CD4-positive, alpha-beta T cell (primary cell): ENCODE data around the gene PCDHGC5. TPM values are rescaled to one million over a fixed set of nuclear protein-coding genes. Genes with fewer than 3 reads are reported as not detected.

ENCODE experiments used
- ATAC-seq: fragments of 200-7000 bp; cut with Tn5 transposase; one replicate; pipeline ENCODE4 v1.10.0; 2022; ENCODE audit warnings: mild to moderate bottlenecking; ENCODE audit not compliant: poor library complexity
- CTCF ChIA-PET: fragments of 350-600 bp; sonication (Branson Sonifier 250); formaldehyde crosslinking; loops from one replicate; lab custom pipeline; 2021; ENCODE audit warnings: antibody characterized with exemption, inconsistent platforms; lab: Charles Lee
- POLR2A ChIA-PET: fragments of 350-600 bp; sonication (Branson Sonifier 250); formaldehyde crosslinking; loops from one replicate; lab custom pipeline; 2021; ENCODE audit warnings: antibody characterized with exemption, inconsistent platforms; lab: Charles Lee
- DNase-seq, 14 experiments: peaks; one replicate each; pipeline ENCODE4 v3.0.0-alpha.2; 2013 to 2020; ENCODE audit warnings: mixed read lengths in 2 of 14
- H3K27ac ChIP-seq, 2 donors: one replicate each; pipeline versions ENCODE4 v1.5.1 to v1.7.0; 2013; ENCODE audit warnings: low read length in 2 of 2, low read depth in 1 of 2, mild to moderate bottlenecking in 1 of 2
- H3K27me3 ChIP-seq, 2 experiments: 1 replicate in 1 of 2; 2 replicates in 1 of 2; pipeline versions ENCODE4 v1.6.1 to v1.7.0; 2013; ENCODE audit warnings: low read length in 2 of 2, control low read depth in 1 of 2, mild to moderate bottlenecking in 1 of 2, moderate library complexity in 1 of 2; ENCODE audit not compliant: insufficient read depth in 2 of 2, control insufficient read depth in 1 of 2
- H3K36me3 ChIP-seq: one replicate; pipeline ENCODE4 v1.6.1; 2013; ENCODE audit warnings: low read length, control low read depth; ENCODE audit not compliant: insufficient read depth
- H3K4me1 ChIP-seq: one replicate; pipeline ENCODE4 v1.6.1; 2013; ENCODE audit warnings: low read length, control low read depth; ENCODE audit not compliant: insufficient read depth
- H3K4me3 ChIP-seq: one replicate; pipeline ENCODE4 v1.5.1; 2013; ENCODE audit warnings: mild to moderate bottlenecking, low read length, moderate library complexity
- H3K9me3 ChIP-seq, 2 experiments: 1 replicate in 1 of 2; 2 replicates in 1 of 2; pipeline versions ENCODE4 v1.6.1 to v1.7.0; 2013; ENCODE audit warnings: low read length in 2 of 2, mild to moderate bottlenecking in 2 of 2, control low read depth in 1 of 2, moderate library complexity in 1 of 2; ENCODE audit not compliant: control insufficient read depth in 1 of 2, insufficient read depth in 1 of 2
- H3K27ac Mint-ChIP-seq: one replicate; pipeline ENCODE4 v1.8.0; 2020; ENCODE audit warnings: mixed read lengths
- H3K27me3 Mint-ChIP-seq: one replicate; pipeline ENCODE4 v1.8.0; 2021; ENCODE audit warnings: mixed read lengths
- H3K36me3 Mint-ChIP-seq: one replicate; pipeline ENCODE4 v1.8.0; 2021; ENCODE audit warnings: low read depth, mixed read lengths
- H3K4me1 Mint-ChIP-seq: one replicate; pipeline ENCODE4 v1.8.0; 2021; ENCODE audit warnings: low read depth, mixed read lengths
- H3K4me3 Mint-ChIP-seq: one replicate; pipeline ENCODE4 v1.8.0; 2020; ENCODE audit warnings: mild to moderate bottlenecking, mixed read lengths
- H3K9me3 Mint-ChIP-seq: one replicate; pipeline ENCODE4 v1.8.0; 2020; ENCODE audit warnings: mixed read lengths
- intact Hi-C, 2 experiments: fragments of 100-400 bp; cut with DNase I in 1 of 2; cut with micrococcal nuclease in 1 of 2; formaldehyde crosslinking; loops; one replicate each; pipeline versions ENCODE4 v1.15.1 to v1.9.0; 2023 to 2025; cut with DNase I, micrococcal nuclease
- total RNA-seq, 174 experiments: library from RNA in 2 of 174; stranded (reverse) in 2 of 174; gene quantifications; one replicate each; pipeline ENCODE4 v1.2.3 and lab custom pipeline; 2021 to 2026
- TF ChIP-seq, protein P1 (sequence below): fragments of 200-600 bp; IDR thresholded peaks from one replicate; pipeline ENCODE4 v1.8.0; 2022; ENCODE audit warnings: antibody characterized with exemption, mild to moderate bottlenecking

The PCDHGC5 gene
- total RNA-seq, 2 experiments from 2014 or later, result not detected

DNA sequence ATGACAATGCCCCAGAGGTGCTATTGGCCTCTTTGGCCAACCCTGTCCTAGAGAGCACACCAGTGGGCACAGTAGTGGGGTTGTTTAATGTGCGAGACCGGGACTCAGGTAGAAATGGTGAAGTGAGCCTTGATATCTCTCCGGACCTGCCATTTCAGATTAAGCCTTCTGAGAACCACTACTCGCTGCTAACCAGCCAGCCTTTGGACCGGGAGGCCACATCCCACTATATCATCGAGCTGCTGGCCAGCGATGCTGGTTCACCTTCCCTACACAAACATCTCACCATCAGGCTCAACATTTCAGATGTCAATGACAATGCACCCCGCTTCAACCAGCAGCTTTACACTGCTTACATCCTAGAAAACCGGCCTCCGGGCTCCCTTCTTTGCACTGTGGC is 1.4 kb downstream of the PCDHGC5 start:
- POLR2A ChIA-PET, result no interaction called here
- Mint-ChIP-seq H3K27ac (no peak overlapping the region), H3K36me3 (no peaks in the 10 kb centered on the region), H3K4me1 (peaks cover 14% of the 10 kb centered on the region), H3K9me3 (no peaks in the 10 kb centered on the region), H3K27me3 (peaks cover 92% of the 10 kb centered on the region), H3K4me3 (no peak overlapping the region)
- Histone ChIP-seq H3K27ac (no peak overlapping the region), H3K4me3 (no peak overlapping the region), H3K27me3 (peaks cover 83 to 100% of the 10 kb centered on the region in 2 experiments), H3K36me3 (no peaks in the 10 kb centered on the region), H3K9me3 (peaks cover 0 to 24% of the 10 kb centered on the region in 2 experiments), H3K4me1 (peaks cover 30% of the 10 kb centered on the region)
- intact Hi-C loops, result no loop called here
- TF ChIP-seq, protein P1, sequence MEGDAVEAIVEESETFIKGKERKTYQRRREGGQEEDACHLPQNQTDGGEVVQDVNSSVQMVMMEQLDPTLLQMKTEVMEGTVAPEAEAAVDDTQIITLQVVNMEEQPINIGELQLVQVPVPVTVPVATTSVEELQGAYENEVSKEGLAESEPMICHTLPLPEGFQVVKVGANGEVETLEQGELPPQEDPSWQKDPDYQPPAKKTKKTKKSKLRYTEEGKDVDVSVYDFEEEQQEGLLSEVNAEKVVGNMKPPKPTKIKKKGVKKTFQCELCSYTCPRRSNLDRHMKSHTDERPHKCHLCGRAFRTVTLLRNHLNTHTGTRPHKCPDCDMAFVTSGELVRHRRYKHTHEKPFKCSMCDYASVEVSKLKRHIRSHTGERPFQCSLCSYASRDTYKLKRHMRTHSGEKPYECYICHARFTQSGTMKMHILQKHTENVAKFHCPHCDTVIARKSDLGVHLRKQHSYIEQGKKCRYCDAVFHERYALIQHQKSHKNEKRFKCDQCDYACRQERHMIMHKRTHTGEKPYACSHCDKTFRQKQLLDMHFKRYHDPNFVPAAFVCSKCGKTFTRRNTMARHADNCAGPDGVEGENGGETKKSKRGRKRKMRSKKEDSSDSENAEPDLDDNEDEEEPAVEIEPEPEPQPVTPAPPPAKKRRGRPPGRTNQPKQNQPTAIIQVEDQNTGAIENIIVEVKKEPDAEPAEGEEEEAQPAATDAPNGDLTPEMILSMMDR, result no peak
- no peak for DNase-seq
- no peak for ATAC-seq
- CTCF ChIA-PET, result no interaction called here

DNA sequence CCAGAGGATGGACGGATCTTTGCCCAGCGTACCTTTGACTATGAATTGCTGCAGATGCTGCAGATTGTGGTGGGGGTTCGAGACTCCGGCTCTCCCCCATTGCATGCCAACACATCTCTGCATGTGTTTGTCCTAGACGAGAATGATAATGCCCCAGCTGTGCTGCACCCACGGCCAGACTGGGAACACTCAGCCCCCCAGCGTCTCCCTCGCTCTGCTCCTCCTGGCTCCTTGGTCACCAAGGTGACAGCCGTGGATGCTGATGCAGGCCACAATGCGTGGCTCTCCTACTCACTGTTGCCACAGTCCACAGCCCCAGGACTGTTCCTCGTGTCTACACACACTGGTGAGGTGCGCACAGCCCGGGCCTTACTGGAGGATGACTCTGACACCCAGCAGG is 1.9 kb downstream of the PCDHGC5 start:
- Mint-ChIP-seq H3K4me3 (no peak overlapping the region), H3K4me1 (peaks cover 17% of the 10 kb centered on the region), H3K9me3 (no peaks in the 10 kb centered on the region), H3K36me3 (no peaks in the 10 kb centered on the region), H3K27ac (no peak overlapping the region), H3K27me3 (peaks cover 92% of the 10 kb centered on the region)
- DNase-seq, result no peak
- TF ChIP-seq, protein P1, result no peak
- no peak overlapping the region for H3K27ac ChIP-seq
- H3K4me3 ChIP-seq, result no peak overlapping the region
- intact Hi-C loops, result no loop called here
- peaks cover 0 to 19% of the 10 kb centered on the region in 2 experiments for H3K9me3 ChIP-seq
- ATAC-seq, result no peak
- H3K4me1 ChIP-seq, result peaks cover 27% of the 10 kb centered on the region
- H3K27me3 ChIP-seq, result peaks cover 79 to 100% of the 10 kb centered on the region in 2 experiments
- no peaks in the 10 kb centered on the region for H3K36me3 ChIP-seq
- POLR2A ChIA-PET, result no interaction called here
- CTCF ChIA-PET, result no interaction called here

DNA sequence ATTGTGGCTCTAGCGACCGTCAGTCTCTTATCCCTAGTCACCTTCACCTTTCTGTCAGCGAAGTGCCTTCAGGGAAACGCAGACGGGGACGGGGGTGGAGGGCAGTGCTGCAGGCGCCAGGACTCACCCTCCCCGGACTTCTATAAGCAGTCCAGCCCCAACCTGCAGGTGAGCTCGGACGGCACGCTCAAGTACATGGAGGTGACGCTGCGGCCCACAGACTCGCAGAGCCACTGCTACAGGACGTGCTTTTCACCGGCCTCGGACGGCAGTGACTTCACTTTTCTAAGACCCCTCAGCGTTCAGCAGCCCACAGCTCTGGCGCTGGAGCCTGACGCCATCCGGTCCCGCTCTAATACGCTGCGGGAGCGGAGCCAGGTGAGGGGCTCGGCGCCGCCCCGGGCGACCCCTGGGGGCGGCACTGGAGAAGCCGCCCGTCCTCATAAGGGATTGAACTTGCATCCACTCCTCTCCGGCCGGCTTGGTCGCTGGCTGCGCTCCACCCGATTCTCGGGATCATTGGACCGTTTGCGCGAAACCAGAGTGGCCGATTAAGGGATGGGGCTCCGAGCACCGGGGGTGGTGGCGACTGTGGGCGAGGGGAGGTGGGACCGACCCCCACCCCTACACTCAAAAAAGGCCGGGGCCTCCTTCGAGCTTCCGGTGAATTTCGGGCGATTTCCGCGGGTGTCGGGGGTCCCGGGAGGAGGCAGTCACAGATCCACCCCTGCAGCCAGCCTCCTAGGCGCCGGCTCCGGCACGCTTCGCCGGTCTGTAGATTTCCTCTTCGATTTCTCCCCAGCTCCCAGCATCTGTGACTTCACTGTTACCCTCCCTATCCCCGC is 2.7 kb downstream of the PCDHGC5 start:
- peak overlapping the region; percentile 30 for H3K4me3 ChIP-seq
- Mint-ChIP-seq H3K27me3 (peaks cover 92% of the 10 kb centered on the region), H3K27ac (no peak overlapping the region), H3K9me3 (no peaks in the 10 kb centered on the region), H3K4me3 (peak overlapping the region; percentile 68), H3K4me1 (peaks cover 13% of the 10 kb centered on the region), H3K36me3 (no peaks in the 10 kb centered on the region)
- no peaks in the 10 kb centered on the region for H3K36me3 ChIP-seq
- no peak overlapping the region for H3K27ac ChIP-seq
- DNase-seq (no peak), ATAC-seq (no peak)
- POLR2A ChIA-PET, result no interaction called here
- TF ChIP-seq, protein P1, result no peak
- CTCF ChIA-PET, result no interaction called here
- intact Hi-C loops, result no loop called here
- peaks cover 0 to 15% of the 10 kb centered on the region in 2 experiments for H3K9me3 ChIP-seq
- H3K27me3 ChIP-seq, result peaks cover 78 to 98% of the 10 kb centered on the region in 2 experiments
- H3K4me1 ChIP-seq, result peaks cover 27% of the 10 kb centered on the region
